ENCODE measurements around the gene ARHGAP8. TPM values are rescaled to one million over a fixed set of nuclear protein-coding genes. Genes with fewer than 3 reads are reported as not detected.
"Not testable (repeated sequence)": the region's sequence is repeated elsewhere in the genome, so short reads cannot be mapped to it uniquely, and the experiment has no call there.

The ARHGAP8 gene
- total RNA-seq, 2 donors from 2014 or later: 35.3 to 57.3 TPM

DNA sequence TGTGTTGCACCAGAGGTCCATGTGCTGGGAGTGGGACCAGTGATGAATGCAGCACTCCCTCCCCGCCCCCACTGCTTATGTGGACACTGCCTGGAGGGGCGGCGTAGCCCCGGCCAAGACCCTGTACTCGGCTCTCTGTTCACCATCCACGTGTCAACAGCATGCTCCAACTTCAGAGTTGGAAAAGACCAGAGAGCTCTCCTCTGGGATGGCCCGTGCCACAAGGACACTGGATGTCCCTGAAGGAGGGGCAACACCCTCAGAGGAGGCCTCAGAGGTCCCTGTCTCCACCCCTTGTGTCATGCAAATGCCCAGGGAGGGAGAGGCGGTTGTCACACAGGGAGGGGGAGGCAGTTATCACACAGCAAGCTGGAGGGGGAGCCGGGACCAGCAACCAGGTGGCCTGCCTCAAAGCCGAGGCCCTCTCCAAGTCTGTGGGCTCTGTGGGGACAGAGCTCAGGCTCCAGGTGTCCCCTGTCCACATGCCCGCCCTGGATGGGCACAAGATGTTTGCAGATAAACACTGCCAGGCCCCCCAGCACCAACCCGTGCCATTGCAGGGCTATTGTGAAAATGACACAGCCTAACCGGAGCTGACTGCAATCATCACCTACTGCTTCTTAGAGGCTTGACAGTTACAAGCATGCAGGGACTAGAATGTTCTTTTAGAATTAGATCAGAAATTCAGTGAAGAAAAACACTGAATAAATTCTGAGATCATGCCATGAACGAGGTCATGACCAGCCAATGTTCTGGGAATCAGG lies 136.3 kb downstream of the ARHGAP8 start:
- DNase-seq (no peak), ATAC-seq (no peak)
- intact Hi-C loops (cut with DNase I, micrococcal nuclease): no loop called here

DNA sequence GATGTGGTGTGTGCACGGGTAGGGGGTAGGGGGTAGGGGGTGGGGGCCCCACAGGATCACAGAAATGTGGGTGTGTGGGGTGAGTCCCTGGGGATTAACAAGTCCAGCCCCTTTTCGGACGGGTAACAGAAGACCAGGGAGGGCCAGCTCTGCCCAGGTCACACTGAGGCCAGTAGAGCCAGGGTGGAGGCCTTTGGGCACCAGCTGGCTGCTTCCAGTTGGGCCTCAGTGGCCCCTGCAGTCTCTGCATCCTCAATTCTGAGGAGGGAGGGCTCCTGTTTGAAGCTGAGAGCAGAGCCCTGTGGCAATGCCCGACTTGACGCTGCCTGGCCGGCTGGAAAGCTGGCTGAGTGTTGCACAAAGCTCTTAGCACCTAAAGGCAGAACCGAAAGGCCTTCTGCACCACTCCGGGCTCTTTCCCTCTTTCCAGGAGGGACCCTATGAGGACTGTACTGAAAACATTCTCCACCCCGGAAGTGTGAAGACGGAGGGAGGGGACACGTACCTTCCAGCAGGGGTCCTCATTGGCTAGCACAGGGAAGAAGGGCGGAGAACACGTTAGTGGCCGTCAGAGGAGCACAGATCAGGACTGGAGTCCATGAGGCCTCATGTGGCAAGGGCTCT lies 137.0 kb downstream of the ARHGAP8 start:
- ATAC-seq (no peak), DNase-seq (no peak)
- intact Hi-C loops (cut with DNase I, micrococcal nuclease): no loop called here

DNA sequence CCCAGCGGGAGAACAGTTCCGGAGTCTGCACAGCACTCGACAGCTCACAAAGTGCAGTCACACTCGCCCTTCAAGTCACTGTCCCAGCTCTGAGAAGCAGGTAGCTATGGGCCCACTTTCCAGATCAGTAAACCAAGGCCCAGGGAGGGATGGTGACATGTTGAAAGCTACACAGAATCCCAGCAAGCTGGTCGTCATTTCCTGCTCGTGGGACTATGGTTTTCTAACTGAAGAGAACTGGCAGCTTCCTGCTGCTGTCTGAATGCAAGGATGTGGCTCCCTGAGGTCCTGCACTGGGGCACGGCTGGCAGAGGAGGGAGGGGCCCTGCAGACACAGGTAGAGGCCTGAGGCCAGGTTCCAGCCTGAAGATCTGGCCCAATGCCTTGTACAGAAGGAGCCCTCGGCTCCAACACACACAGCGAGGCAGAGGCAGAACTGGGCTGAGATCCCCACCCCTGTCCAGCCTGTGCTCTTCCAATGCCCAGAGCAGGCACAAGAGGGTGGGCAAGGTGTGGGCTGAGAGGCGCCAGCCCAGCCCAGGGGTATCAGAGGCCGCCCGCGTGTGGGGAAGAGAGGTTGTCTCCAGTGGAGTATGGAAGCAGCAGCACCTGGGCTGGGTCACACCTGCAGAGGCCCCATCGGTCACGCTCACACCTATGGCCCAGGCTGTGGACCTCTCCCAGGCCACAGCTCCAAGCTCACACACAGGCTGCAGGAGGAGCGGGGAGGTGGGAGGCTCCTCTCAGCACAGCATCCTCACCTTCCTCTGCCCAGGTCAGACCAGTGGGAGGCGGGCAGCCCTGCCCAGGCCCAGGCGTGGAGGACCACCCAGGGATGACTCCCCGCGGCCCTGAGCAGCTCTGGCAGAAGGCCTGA lies 138.3 kb downstream of the ARHGAP8 start:
- DNase-seq (no peak), ATAC-seq (no peak)
- intact Hi-C loops (cut with DNase I, micrococcal nuclease): no loop called here

DNA sequence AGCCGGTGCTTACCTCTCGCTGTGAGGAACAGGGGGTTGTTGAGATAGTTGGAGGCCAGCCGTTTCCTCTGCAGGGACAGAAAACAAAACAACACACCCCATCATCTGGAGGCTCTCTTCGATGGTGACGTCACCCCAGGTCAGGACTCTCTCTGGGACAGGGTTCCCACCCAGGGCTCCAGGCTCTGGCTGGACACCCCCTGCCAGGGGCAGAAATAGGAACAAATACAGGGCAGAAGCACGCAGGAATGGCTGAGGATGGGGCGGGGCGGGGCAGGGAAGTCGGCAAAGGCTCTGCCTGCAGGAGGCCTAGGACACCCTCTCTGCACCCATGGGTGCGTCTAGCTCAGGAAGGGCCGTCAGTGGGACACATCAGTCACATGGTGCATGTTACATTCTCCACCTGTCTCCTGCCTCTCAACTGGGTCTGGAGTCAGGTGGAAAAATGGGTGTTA lies 138.9 kb downstream of the ARHGAP8 start:
- intact Hi-C loops (cut with DNase I, micrococcal nuclease): no loop called here
- ATAC-seq (no peak), DNase-seq (no peak)

DNA sequence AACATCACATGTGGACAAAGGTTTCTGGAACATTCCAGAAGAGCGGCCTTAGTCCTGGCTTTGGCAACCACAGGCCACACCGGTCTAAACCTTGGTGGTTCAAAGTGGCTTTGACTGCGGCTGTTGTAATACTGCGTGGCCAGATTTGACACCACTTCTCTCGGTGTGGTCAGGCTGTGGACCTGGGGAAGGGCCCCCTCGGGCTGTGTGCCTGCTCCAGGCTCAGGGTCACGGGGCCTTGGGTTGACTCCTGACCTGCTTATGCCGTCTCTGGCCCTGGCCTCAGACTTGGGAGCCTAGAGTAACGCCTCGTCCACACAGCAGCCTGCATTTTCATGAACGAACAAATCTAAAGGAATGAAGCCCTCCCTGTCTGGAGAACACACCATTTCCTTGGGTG lies 139.4 kb downstream of the ARHGAP8 start:
- DNase-seq: no peak
- no peak for ATAC-seq

DNA sequence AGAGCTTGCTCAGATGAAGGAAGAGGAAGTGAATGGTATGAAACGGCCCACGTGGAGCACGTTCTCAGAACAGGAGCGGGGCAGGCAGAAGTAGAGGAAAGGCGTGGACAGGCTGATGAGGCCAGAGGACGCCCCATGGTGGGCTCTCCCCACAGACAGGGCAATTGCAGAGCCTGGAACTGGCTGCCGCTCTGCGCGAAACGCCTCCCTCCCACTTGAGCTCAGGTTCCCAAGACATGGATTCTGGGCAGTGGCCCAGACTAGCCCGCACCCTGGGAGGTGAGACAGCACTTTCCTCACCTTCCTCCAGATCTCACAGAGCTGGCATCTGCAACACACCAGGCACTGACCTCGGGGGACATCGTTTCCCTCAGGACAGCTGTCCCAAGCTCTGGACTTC lies 139.9 kb downstream of the ARHGAP8 start:
- no peak for DNase-seq
- intact Hi-C loops (cut with DNase I, micrococcal nuclease): no loop called here
- ATAC-seq: no peak

More for the DNA sequence above, 139.4 kb downstream of the ARHGAP8 start:
- intact Hi-C loops (cut with DNase I, micrococcal nuclease): no loop called here

DNA sequence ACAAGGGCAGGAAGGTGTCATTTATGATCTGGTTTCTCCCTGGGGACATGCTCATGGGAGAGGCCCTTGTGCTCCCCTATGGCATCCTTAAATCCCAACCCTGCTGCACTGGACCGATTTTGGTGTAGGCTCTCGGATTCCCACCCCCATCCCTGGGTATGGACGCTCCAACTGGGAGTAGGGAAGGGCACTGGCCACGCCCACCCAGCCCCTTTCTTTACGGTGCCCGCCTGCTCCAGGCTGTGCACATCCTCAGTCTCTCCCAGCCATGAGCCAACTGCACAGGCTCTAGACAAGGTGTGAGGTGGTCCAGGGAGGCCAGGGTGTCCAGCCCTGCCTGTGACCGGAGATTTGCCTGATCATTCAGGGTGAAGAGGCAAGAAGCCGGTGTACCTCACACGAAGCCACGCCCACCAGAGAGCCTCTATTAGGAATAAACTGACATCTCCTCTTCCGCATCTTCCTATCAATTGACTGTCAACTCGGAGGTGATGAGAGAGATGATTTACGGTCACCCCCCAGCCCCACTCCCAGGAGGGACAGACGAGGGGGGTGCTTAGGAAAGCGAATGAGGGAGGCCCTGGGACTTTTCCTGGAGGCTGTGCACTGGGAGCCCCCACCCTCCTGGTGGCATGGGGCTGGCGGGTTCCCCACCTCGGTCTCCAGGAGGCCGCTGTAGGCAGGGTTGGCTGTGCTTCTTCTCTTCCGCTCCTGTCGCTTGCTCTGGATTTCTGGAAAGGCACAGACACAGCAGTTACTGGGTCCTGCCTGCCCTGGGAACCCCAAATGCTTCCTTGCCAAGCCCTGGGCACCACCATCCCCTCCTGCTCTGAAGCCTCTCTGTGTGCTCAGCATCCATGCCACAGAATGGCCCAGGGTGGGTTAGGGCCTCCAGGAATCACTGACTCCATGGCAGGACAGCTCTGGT lies 140.7 kb downstream of the ARHGAP8 start:
- ATAC-seq (no peak), DNase-seq (no peak)
- intact Hi-C loops (cut with DNase I, micrococcal nuclease): no loop called here

DNA sequence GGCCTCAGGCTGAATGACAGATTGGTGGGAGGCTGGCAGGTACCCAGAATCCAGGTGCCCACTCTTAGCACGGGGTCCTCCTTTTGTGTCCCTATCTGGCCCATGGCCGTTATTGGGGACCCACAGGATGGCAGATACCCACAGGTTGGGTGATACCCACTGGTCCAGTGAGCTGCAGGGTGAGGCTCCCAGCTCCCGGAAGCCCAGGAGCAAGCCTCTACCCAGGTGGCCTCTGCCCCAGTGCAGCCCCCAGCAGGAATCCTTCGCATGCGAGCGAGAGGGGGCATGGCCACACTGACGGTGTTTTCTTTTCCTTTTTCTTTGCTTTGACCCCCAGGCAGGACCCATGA lies 141.3 kb downstream of the ARHGAP8 start:
- DNase-seq: no peak
- intact Hi-C loops (cut with DNase I, micrococcal nuclease): no loop called here
- no peak for ATAC-seq

DNA sequence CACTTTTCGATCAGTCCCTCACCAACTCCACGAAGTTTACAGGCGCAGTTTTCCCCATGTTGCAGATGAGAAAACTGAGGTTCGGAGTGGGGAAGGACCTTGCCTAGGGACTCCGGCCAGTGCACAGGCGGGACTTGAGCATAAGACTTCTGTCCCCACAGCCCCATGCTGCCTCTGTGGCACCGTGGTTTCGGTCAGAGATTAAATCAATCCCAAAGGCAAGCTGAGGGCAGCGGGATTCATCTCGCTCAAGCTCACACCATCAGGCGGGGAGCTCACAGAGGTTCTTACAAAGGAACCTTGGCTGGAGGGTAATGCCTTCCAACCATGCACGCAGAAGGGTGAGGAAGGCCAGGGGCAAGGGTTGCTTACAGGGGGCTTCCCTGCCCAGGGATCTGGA lies 141.9 kb downstream of the ARHGAP8 start:
- DNase-seq: no peak
- no peak for ATAC-seq
- intact Hi-C loops (cut with DNase I, micrococcal nuclease): no loop called here

DNA sequence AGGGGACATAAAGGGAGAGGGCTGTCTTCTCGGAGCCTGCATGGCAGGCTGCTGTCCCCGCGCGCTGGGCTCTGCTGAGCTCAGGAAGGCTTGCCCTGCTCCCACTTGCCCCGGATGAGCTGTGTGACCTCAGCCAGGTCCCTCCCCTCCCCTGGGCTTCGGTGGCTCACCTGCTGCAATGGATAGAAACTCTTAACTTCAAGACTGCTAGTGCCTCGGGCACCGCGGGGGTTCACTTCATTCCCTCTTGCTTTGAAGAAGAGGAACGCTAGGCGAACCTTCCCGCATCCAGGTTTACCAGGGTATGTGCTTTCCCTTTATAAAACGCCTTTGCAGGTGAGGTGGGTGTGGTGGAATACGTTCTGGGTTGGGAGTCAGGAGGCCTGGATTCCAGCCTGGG lies 142.4 kb downstream of the ARHGAP8 start:
- intact Hi-C loops (cut with DNase I, micrococcal nuclease): no loop called here
- DNase-seq: peak in 1 of 2 donors; percentile 10
- ATAC-seq: no peak

DNA sequence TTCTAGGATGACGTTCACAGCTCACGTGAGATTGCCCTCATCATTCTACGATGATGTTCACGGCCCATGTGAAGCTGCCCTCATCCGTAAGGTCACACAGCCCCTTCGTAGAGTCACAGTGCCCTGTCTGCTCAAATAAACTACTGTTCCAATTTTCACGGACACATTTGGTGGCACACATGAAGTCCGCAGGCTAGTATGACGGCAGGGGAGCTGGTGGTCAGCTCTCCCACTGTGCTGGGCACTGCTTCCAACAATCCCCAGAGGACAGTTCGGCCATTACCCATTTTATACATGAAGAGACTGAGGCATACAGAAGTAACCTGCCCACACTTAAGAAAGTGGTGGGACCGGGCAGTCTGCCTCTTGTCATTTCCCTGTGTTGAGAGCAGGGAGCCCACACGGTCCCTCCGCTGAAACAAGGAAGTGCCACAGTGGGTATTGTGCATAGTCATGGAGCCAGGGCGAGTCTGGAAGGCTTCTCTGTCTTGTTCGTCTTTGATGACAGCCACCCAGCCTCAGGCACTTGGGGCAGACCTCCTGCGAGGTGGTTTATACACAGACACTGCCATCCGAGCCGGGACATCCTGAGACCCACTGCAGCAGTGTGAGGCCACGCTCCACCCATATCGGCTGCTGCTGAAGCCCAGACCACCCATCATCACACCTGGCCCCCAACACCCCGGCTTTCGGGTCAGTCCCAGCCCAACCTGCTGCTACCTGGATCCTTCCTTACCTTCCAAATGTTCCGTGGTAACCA lies 143.1 kb downstream of the ARHGAP8 start:
- DNase-seq (no peak), ATAC-seq (no peak)
- intact Hi-C loops (cut with DNase I, micrococcal nuclease): no loop called here

DNA sequence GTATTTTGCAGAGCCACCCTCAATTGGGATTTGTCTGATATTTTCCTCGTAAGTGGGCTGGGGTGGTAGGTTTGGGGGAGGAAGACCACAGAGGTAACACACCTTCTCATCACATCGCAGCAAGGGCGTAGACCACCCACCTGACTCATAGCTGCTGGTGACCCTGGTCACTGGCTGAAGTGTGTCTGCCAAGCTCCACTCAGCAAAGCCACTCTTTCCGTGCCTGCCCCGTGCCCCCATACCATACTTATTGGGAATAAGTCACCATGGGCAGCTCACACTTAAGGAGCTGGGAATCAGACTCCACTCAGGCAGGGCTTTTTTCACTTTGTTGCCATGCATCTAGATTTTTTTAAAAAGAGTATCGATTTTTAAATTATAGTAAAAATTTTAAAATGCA lies 145.9 kb downstream of the ARHGAP8 start:
- ATAC-seq: no peak
- intact Hi-C loops (cut with DNase I, micrococcal nuclease): no loop called here

DNA sequence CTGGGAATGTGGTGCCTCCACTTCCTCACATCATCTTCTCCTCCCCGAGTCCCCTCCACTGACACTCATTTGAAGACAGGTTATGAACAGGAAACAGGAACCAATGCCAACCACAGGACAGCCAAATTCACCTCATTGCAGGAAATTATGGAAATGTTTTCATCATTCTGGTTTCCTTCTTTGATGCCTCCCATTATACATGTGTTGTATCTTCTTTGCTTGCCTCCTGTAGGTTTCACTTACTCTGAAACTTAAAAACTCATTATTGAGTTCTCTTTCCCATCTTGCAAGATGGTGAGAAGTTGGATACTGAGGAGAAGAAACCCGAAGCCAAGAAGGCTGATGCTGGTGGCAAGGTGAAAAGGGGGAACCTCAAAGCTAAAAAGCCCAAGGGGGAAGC lies 148.9 kb downstream of the ARHGAP8 start:
- intact Hi-C loops (cut with DNase I, micrococcal nuclease): no loop called here
- DNase-seq (no peak), ATAC-seq (no peak)

More for the DNA sequence above, 145.9 kb downstream of the ARHGAP8 start:
- no peak for DNase-seq

DNA sequence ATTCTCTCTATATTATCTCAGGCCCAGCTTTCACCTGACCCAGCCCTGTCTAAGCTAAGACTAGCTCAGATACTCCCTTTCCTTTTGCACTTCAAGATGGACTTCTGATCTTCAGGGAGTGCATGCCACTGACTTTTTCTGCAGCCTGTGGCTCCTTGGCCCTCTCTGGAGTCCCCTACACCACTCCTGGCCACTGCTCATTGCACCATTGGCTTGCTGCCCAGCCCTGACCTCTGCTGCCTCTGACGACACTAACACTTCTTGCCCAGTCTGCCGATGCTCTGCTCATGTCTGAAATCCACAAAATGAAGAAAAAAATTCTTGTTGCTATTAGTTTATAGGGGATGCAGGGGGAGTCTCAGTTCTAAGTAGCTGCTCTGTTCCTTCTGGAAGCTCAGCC lies 150.8 kb downstream of the ARHGAP8 start:
- intact Hi-C loops (cut with DNase I, micrococcal nuclease); ATAC-seq: not testable (repeated sequence)

DNA sequence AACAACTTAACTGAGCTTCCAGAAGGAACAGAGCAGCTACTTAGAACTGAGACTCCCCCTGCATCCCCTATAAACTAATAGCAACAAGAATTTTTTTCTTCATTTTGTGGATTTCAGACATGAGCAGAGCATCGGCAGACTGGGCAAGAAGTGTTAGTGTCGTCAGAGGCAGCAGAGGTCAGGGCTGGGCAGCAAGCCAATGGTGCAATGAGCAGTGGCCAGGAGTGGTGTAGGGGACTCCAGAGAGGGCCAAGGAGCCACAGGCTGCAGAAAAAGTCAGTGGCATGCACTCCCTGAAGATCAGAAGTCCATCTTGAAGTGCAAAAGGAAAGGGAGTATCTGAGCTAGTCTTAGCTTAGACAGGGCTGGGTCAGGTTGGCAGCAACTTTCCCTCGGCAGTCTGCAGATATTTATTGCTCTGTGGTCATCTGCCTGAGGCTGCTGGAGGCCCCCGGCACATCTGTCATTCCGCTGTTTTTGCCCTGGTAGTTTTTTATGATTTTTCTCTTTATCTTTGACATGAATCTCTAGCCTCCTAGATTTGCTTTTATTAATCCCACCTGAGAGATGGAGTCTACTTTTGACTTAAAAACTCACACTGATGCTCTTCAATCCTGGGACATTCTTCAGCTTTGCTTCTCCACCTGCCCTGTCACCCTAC lies 152.2 kb downstream of the ARHGAP8 start:
- DNase-seq: peak in 1 of 2 donors; percentile 6
- intact Hi-C loops (cut with DNase I, micrococcal nuclease); ATAC-seq: not testable (repeated sequence)

More for the DNA sequence above, 150.8 kb downstream of the ARHGAP8 start:
- not testable (repeated sequence) for DNase-seq

DNA sequence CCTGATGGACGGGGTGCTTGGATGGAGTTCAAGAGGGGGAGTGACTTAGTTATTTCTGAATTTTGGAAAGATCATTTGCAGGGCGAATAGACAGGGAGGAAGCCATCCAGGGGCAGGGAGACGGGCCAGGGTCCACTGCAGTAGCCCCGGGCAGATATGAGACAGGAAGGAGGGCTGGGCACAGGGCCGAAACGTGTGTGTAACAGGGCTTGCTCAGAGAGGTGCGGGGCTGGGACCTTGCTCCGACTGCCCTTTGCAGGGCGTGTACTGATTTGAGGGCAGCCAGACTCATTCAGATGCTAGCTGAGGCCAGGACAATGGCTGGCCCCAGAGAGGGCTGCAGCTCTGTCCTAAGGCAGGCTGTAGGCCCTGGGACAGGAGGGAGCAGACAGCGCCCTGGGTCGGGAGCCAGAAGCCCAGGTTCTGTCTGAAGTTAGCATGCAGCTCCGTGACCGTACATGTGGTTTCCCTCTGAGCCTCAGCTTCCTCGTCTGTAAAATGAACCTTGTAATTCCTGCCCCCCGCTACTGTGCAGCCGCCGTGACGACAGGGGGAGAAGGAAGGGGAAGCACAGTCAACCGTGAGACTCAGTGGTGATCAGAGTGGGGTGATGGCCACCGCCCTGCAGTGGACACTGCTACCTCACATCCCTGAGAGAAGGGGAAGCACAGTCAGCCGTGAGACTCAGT lies 154.0 kb downstream of the ARHGAP8 start:
- ATAC-seq (no peak), DNase-seq (peak in 1 of 2 donors; percentile 10)
- intact Hi-C loops (cut with DNase I, micrococcal nuclease): no loop called here
